SK-N-SH (cell line): ENCODE measurements around the gene PHYKPL.

Source experiments
- EZH2phosphoT487 ChIP-seq: fragments of 200-600 bp; sonication (generic); IDR thresholded peaks from 2 replicates; pipeline ENCODE4 v1.6.1; 2017; ENCODE audit warnings: low read depth, mixed run types, mild to moderate bottlenecking, antibody characterized with exemption, moderate library complexity, borderline replicate concordance
- MXI1 ChIP-seq: IDR thresholded peaks from 2 replicates; pipeline ENCODE4 v1.6.1; 2012; ENCODE audit warnings: mild to moderate bottlenecking, low read depth, low read length, improper control_type of control experiment
- RAD21 ChIP-seq: IDR thresholded peaks from 2 replicates; pipeline ENCODE4 v1.6.1; 2012; ENCODE audit warnings: mild to moderate bottlenecking, low read length
- RFX5 ChIP-seq: IDR thresholded peaks from 2 replicates; pipeline ENCODE4 v1.6.1; 2012; ENCODE audit warnings: mild to moderate bottlenecking, improper control_type of control experiment, low read length
- TEAD4 ChIP-seq: IDR thresholded peaks from 2 replicates; pipeline ENCODE4 v1.4.0; 2012; ENCODE audit warnings: mild to moderate bottlenecking, borderline replicate concordance; ENCODE audit not compliant: insufficient read depth
- TF ChIP-seq, protein P1 (sequence below): fragments of 200-600 bp; sonication (generic); IDR thresholded peaks from 2 replicates; pipeline ENCODE4 v1.6.1; 2017; ENCODE audit warnings: antibody characterized with exemption, mild to moderate bottlenecking, moderate library complexity

DNA sequence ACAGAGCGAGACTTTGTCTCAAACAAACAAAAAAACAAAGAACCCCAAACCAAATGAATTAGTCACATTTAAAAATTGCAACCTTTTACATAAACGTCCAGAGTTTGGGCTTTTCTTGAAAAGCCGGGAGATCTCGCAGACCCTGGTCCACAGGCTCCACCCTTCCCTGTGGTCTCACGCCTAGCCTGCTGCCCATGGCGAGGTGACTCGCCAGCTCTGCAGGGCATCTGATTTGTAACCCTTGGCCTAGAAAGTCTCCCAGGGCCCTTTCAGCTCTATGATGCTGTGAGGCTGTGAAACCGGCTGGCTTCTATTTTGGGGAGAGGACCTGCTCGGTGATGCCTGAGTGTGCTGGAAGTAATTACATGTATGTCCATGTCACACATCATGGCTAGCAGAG lies 44.7 kb upstream of the PHYKPL start:
- TF ChIP-seq TEAD4: no peak
- TF ChIP-seq, protein P1, sequence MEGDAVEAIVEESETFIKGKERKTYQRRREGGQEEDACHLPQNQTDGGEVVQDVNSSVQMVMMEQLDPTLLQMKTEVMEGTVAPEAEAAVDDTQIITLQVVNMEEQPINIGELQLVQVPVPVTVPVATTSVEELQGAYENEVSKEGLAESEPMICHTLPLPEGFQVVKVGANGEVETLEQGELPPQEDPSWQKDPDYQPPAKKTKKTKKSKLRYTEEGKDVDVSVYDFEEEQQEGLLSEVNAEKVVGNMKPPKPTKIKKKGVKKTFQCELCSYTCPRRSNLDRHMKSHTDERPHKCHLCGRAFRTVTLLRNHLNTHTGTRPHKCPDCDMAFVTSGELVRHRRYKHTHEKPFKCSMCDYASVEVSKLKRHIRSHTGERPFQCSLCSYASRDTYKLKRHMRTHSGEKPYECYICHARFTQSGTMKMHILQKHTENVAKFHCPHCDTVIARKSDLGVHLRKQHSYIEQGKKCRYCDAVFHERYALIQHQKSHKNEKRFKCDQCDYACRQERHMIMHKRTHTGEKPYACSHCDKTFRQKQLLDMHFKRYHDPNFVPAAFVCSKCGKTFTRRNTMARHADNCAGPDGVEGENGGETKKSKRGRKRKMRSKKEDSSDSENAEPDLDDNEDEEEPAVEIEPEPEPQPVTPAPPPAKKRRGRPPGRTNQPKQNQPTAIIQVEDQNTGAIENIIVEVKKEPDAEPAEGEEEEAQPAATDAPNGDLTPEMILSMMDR: no peak
- no peak for TF ChIP-seq RAD21
- no peak for TF ChIP-seq RFX5
- TF ChIP-seq MXI1: no peak
- no peak for TF ChIP-seq EZH2phosphoT487
